Esophagus squamous epithelium (tissue), 5 donors: Measurements from ENCODE around the gene MAMDC4. TPM values are rescaled to one million over a fixed set of nuclear protein-coding genes. Genes with fewer than 3 reads are reported as not detected.
"Not testable (repeated sequence)": the region's sequence is repeated elsewhere in the genome, so short reads cannot be mapped to it uniquely, and the experiment has no call there.

Experiments used
- DNase-seq: peaks from one replicate; lab custom pipeline; 2025; lab: John Stamatoyannopoulos, UW
- H3K27ac ChIP-seq, 4 donors: fragments of 200-600 bp; sonication (generic); one replicate each; pipeline ENCODE4 v1.5.1; 2016 to 2019; ENCODE audit warnings: mild to moderate bottlenecking in 1 of 4
- H3K27me3 ChIP-seq, 4 donors: fragments of 200-600 bp; sonication (generic); 1 replicate in 3 of 4; 2 replicates in 1 of 4; pipeline versions ENCODE4 v1.5.1 to v1.6.0; 2017 to 2021; ENCODE audit warnings: antibody characterized with exemption in 1 of 4
- H3K36me3 ChIP-seq, 3 donors: fragments of 200-600 bp; sonication (generic); one replicate each; pipeline ENCODE4 v1.5.1; 2016 to 2019
- H3K4me1 ChIP-seq, 3 donors: fragments of 200-600 bp; sonication (generic); one replicate each; pipeline ENCODE4 v1.5.1; 2017 to 2019
- H3K4me3 ChIP-seq, 4 donors: fragments of 200-600 bp; sonication (generic); 1 replicate in 3 of 4; 2 replicates in 1 of 4; pipeline ENCODE4 v1.5.1; 2016 to 2019; ENCODE audit warnings: mild to moderate bottlenecking in 2 of 4, moderate library complexity in 1 of 4
- H3K9me3 ChIP-seq, 3 donors: fragments of 200-600 bp; sonication (generic); one replicate each; pipeline ENCODE4 v1.5.1; 2016 to 2019
- POLR2A ChIP-seq, 4 donors: fragments of 450-650 bp; IDR thresholded peaks; one replicate each; pipeline ENCODE4 v1.6.1; 2017; ENCODE audit warnings: antibody characterized with exemption in 4 of 4, mild to moderate bottlenecking in 4 of 4, moderate library complexity in 3 of 4
- WGBS, 2 donors: methylation state at CpG; one replicate each; pipeline ENCODE4 v1.1.5; 2018; 5-methylcytosine and 5-hydroxymethylcytosine counted together
- intact Hi-C: fragments of 100-400 bp; cut with DNase I; formaldehyde crosslinking; loops from one replicate; pipeline ENCODE4 v1.15.0; 2022
- total RNA-seq, 4 donors: library from RNA; depleted of rRNA; stranded (reverse); fragments of >200 nt; gene quantifications; one replicate each; pipeline ENCODE4 v1.1.0, GENCODE V29; 2016
- TF ChIP-seq, protein P1 (sequence below), 6 experiments: fragments of 450-650 bp in 4 of 6; fragments of 200-600 bp in 2 of 6; sonication (generic) in 2 of 6; IDR thresholded peaks; one replicate each; pipeline ENCODE4 v1.5.1; 2016 to 2019; ENCODE audit warnings: antibody characterized with exemption in 6 of 6, mild to moderate bottlenecking in 4 of 6, moderate library complexity in 4 of 6
- donor health status: DM: yes; HTN: yes; CAD: no.

MAMDC4 gene
- total RNA-seq, 4 donors from 2014 or later, result 1.8 to 2.9 (median 2.7) TPM

DNA sequence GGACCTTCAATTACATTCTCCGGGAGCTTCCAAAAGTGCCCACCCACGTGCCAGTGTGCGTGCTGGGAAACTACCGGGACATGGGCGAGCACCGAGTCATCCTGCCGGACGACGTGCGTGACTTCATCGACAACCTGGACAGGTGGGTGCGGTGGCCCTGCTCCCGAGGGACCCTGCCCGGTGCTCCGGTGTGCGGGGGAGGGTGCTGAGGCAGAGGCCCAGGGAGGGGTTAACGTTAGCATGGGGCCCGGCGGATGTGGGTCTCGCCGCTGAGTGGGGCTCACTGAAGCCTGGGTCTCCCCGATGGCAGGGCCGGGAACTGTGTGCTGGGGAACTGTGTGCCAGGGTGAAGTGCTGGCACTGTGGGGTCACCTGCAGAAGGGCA lies 20.4 kb upstream of the MAMDC4 start:
- intact Hi-C loops, result no loop called here
- H3K27ac ChIP-seq, result no peak overlapping the region
- no peak for DNase-seq
- H3K4me3 ChIP-seq, result no peak overlapping the region
- no peaks in the 10 kb centered on the region for H3K4me1 ChIP-seq
- no peaks in the 10 kb centered on the region for H3K27me3 ChIP-seq
- peaks cover 26 to 99% (median 42%) of the 10 kb centered on the region in 3 donors for H3K36me3 ChIP-seq
- no peaks in the 10 kb centered on the region for H3K9me3 ChIP-seq
- TF ChIP-seq, protein P1, sequence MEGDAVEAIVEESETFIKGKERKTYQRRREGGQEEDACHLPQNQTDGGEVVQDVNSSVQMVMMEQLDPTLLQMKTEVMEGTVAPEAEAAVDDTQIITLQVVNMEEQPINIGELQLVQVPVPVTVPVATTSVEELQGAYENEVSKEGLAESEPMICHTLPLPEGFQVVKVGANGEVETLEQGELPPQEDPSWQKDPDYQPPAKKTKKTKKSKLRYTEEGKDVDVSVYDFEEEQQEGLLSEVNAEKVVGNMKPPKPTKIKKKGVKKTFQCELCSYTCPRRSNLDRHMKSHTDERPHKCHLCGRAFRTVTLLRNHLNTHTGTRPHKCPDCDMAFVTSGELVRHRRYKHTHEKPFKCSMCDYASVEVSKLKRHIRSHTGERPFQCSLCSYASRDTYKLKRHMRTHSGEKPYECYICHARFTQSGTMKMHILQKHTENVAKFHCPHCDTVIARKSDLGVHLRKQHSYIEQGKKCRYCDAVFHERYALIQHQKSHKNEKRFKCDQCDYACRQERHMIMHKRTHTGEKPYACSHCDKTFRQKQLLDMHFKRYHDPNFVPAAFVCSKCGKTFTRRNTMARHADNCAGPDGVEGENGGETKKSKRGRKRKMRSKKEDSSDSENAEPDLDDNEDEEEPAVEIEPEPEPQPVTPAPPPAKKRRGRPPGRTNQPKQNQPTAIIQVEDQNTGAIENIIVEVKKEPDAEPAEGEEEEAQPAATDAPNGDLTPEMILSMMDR (IDR thresholded peaks at IDR 0.05), result no peak
- TF ChIP-seq POLR2A (IDR thresholded peaks at IDR 0.05), result no peak
- 88 to 89% methylated on average over 9 to 11 of the region's 23 CpGs for WGBS, 2 donors

DNA sequence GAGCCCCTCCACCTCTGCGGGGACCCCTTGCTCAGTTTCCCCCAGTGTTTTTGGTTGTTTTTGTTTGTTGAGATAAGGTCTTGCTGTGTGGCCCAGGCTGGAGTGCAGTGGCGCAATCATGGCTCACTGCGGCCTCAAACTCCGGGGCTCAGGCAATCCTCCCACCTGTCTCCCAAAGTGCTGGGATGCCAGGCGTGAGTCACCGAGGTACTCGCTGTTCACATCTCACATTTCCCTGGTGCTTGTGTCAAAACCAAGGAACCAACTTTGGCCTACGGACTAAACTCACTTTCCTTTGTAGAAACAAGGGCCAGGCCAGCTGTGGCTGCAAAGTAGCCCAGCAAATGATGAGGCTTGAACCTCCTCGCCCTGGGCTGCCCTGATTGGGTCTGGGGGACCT lies 19.6 kb upstream of the MAMDC4 start:
- intact Hi-C loops, result no loop called here
- H3K9me3 ChIP-seq, result no peaks in the 10 kb centered on the region
- no peak overlapping the region for H3K27ac ChIP-seq
- DNase-seq, result no peak
- no peaks in the 10 kb centered on the region for H3K4me1 ChIP-seq
- peaks cover 24 to 99% (median 42%) of the 10 kb centered on the region in 3 donors for H3K36me3 ChIP-seq
- no peak overlapping the region for H3K4me3 ChIP-seq
- WGBS, 2 donors, result 78 to 87% methylated on average over 3 to 7 of the region's 9 CpGs
- TF ChIP-seq POLR2A (IDR thresholded peaks at IDR 0.05), result no peak
- TF ChIP-seq, protein P1 (IDR thresholded peaks at IDR 0.05), result no peak
- no peaks in the 10 kb centered on the region for H3K27me3 ChIP-seq

DNA sequence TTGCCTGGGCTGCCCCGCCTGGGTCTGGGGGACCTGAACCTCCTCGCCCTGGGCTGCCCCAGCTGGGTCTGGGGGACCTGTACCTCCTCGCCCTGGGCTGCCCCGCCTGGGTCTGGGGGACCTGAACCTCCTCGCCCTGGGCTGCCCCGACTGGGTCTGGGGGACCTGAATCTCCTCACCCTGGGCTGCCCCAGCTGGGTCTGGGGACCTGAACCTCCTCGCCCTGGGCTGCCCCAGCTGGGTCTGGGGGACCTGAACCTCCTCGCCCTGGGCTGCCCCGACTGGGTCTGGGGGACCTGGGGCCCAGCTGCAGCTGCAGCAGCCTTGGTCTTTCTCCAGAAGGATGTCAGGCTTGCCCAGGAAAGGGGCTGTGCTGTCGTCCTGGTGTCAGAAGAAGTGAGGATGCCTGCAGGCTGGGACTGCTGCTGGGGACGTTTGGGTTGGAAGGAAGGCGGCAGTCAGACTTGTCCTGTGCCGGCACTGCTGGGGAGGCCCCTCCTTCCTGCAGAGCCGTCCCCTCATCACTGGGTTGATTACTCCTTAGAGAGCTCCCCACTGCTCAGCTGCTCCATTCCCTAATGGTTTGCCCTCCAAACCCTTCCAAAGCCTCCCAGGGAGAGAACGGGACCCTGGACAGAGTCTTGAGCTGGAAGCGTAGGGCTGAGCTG lies 18.6 kb upstream of the MAMDC4 start:
- H3K36me3 ChIP-seq, result peaks cover 19 to 97% (median 37%) of the 10 kb centered on the region in 3 donors
- H3K4me1 ChIP-seq, H3K9me3 ChIP-seq, H3K4me3 ChIP-seq, DNase-seq, H3K27ac ChIP-seq, intact Hi-C loops, H3K27me3 ChIP-seq: not testable (repeated sequence)
- 60 to 70% methylated on average over 4 to 7 of the region's 16 CpGs for WGBS, 2 donors

DNA sequence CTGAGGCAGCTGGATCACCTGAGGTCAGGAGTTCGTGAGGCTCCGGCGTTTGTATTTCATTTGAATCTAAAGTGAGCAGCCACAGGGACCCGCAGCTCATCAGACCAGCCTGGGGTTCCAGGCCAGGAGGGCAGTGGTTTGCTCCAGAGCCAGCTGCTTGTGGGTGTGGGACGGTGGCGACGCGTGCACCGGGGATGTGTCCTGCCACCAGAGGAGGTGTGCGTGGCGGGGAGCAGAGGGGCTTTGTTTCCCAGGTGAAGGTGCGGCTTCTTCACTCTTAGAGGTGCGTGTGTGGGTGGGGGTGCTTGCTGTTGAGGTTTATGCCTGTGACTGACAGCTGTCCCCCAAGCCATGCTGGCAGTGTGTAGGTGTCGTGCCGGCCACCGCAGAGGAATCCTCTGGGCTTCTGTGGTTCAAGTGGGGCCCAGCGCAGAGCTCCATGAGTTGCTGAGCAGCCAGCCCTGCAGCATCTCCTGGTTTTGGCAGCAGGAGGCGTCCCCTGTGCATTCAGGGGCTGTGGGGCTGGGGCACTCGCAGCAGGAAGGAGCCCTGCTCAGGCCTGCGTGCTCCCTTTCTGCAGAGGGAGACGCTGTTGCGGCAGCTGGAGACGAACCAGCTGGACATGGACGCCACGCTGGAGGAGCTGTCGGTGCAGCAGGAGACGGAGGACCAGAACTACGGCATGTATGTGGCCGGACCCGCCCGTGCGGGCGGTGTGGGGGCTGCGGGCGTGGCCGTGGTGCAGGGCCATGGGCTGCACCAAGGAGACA lies 16.8 kb upstream of the MAMDC4 start:
- H3K4me1 ChIP-seq, result peaks cover 0 to 2% (median 0%) of the 10 kb centered on the region in 3 donors
- no peak overlapping the region for H3K27ac ChIP-seq
- no peaks in the 10 kb centered on the region for H3K27me3 ChIP-seq
- H3K36me3 ChIP-seq, result peaks cover 8 to 97% (median 31%) of the 10 kb centered on the region in 3 donors
- intact Hi-C loops, result no loop called here
- H3K4me3 ChIP-seq, result no peak overlapping the region
- WGBS, 2 donors, result 85% methylated on average over 7 to 8 of the region's 36 CpGs
- no peak for TF ChIP-seq POLR2A (IDR thresholded peaks at IDR 0.05)
- TF ChIP-seq, protein P1 (IDR thresholded peaks at IDR 0.05), result no peak
- DNase-seq, result no peak
- H3K9me3 ChIP-seq, result no peaks in the 10 kb centered on the region

DNA sequence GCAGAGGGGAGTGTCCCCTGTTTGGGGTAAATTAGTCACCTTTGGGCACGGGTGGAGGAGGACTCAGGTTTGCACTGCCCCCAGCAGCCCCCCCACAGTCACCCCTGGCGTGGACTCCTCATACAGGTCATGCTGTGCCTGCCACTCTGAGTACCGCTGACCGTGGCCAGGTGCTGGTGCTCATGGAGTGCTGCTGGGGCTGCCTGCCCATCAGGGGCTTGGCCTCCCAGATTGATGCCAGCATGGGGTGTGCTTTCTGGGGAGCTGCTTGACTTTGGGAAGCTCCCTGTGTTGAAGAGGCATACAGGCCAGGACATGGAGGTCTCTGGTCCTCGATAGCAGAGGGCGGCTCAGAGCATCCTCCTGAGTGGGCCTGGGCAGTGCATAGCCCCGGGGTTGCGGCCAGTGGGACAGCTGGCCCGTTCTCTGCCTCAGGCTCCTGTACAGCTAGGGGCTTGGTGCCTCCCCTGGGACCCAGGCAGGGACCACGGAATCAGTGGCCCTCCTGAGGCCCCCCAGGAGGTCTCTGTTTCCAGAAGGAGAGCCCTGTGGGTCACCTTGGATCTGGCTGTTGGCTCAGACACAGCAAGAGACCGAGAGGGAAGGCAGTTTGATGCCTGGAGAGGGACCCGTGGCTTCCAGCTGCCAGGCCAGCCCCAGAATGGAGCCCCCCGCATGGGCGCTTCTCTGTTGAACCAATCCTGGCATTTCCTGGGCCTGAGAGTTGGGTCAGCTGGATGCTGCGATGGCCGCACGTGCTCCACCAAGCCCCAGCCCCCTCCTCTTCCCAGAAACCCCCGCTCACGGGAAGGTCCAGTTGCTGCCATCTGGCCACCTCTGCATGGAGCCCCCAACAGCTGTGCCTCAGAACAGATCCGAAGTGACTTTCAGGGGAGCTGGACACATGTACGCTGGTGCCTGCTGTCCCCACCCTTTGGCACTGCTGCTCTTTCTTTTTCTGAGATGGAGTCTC lies 15.9 kb upstream of the MAMDC4 start:
- 87 to 95% methylated on average over 5 to 6 of the region's 21 CpGs for WGBS, 2 donors
- Histone ChIP-seq H3K36me3 (peaks cover 4 to 97% (median 24%) of the 10 kb centered on the region in 3 donors), H3K9me3 (no peaks in the 10 kb centered on the region), H3K4me3 (no peak overlapping the region), H3K4me1 (peaks cover 1 to 11% (median 4%) of the 10 kb centered on the region in 3 donors), H3K27me3 (no peaks in the 10 kb centered on the region), H3K27ac (no peak overlapping the region)
- no peak for DNase-seq
- TF ChIP-seq POLR2A (IDR thresholded peaks at IDR 0.05), result no peak
- TF ChIP-seq, protein P1 (IDR thresholded peaks at IDR 0.05), result no peak
- intact Hi-C loops, result no loop called here
